IMR-90 (cell line): ENCODE results near the gene CDC73.

ENCODE experiments used
- BHLHE40 ChIP-seq: fragments of 150-350 bp; IDR thresholded peaks from 2 replicates; pipeline ENCODE4 v1.6.1; 2016; ENCODE audit warnings: mild to moderate bottlenecking, low read depth, low read length
- CEBPB ChIP-seq: IDR thresholded peaks from 2 replicates; pipeline ENCODE4 v1.6.1; 2012; ENCODE audit warnings: low read depth, low read length, improper control_type of control experiment
- CTCF ChIP-seq: conservative IDR thresholded peaks from 2 replicates; pipeline ENCODE4 v1.5.1; 2012; ENCODE audit warnings: mild to moderate bottlenecking, low read depth, low read length, improper control_type of control experiment
- FOS ChIP-seq: fragments of 150-350 bp; IDR thresholded peaks from 2 replicates; pipeline ENCODE4 v1.6.1; 2016; ENCODE audit warnings: low read depth, low read length
- MAZ ChIP-seq: IDR thresholded peaks from 2 replicates; pipeline ENCODE4 v1.6.1; 2012; ENCODE audit warnings: low read depth, mild to moderate bottlenecking, low read length, improper control_type of control experiment, moderate library complexity, borderline replicate concordance
- POLR2A ChIP-seq: IDR thresholded peaks from 2 replicates; pipeline ENCODE4 v1.6.1; 2012; ENCODE audit warnings: mild to moderate bottlenecking, low read depth, low read length
- RAD21 ChIP-seq: IDR thresholded peaks from 2 replicates; pipeline ENCODE4 v1.6.1; 2012; ENCODE audit warnings: low read length, improper control_type of control experiment
- RFX5 ChIP-seq: IDR thresholded peaks from 2 replicates; pipeline ENCODE4 v1.8.0; 2012; ENCODE audit warnings: low read depth, mild to moderate bottlenecking, low read length, moderate library complexity
- USF2 ChIP-seq: fragments of 150-350 bp; IDR thresholded peaks from 2 replicates; pipeline ENCODE4 v1.6.1; 2017; ENCODE audit warnings: mild to moderate bottlenecking, antibody characterized with exemption, low read length, low read depth

- TF ChIP-seq RAD21 (no peak), CTCF (no peak), POLR2A (no peak), USF2 (no peak), MAZ (no peak), RFX5 (no peak), BHLHE40 (no peak), FOS (no peak), CEBPB (no peak)
These were observed 143.9 kb downstream of the CDC73 start for GRCh38 chr1:193265716-193266115.
